Vagina (tissue), 2 donors: ENCODE results near the gene ARCN1.

Experiments used
- POLR2AphosphoS5 ChIP-seq, 2 donors: sonication (generic); formaldehyde crosslinking; IDR thresholded peaks; one replicate each; pipeline ENCODE4 v1.9.0; 2017; ENCODE audit warnings: antibody characterized with exemption in 2 of 2, mild to moderate bottlenecking in 2 of 2, low read depth in 1 of 2; ENCODE audit not compliant: insufficient read depth in 1 of 2
- TF ChIP-seq, protein P1 (sequence below), 3 experiments: fragments of 450-650 bp in 2 of 3; fragments of 200-600 bp in 1 of 3; sonication (generic) in 1 of 3; IDR thresholded peaks; one replicate each; pipeline ENCODE4 v1.5.1; 2017 to 2019; ENCODE audit warnings: antibody characterized with exemption in 3 of 3, mild to moderate bottlenecking in 2 of 3, moderate library complexity in 2 of 3

GRCh38 chr11:118651820-118652219 lies 79.6 kb downstream of the ARCN1 start:
- TF ChIP-seq, protein P1, sequence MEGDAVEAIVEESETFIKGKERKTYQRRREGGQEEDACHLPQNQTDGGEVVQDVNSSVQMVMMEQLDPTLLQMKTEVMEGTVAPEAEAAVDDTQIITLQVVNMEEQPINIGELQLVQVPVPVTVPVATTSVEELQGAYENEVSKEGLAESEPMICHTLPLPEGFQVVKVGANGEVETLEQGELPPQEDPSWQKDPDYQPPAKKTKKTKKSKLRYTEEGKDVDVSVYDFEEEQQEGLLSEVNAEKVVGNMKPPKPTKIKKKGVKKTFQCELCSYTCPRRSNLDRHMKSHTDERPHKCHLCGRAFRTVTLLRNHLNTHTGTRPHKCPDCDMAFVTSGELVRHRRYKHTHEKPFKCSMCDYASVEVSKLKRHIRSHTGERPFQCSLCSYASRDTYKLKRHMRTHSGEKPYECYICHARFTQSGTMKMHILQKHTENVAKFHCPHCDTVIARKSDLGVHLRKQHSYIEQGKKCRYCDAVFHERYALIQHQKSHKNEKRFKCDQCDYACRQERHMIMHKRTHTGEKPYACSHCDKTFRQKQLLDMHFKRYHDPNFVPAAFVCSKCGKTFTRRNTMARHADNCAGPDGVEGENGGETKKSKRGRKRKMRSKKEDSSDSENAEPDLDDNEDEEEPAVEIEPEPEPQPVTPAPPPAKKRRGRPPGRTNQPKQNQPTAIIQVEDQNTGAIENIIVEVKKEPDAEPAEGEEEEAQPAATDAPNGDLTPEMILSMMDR (IDR thresholded peaks at IDR 0.05) = no peak
- no peak for TF ChIP-seq POLR2AphosphoS5 (IDR thresholded peaks at IDR 0.05; ENCODE audit: insufficient read depth in 1 of 2, low read depth in 1 of 2)
